Stimulated activated CD8-positive, alpha-beta memory T cell treated with anti-CD3 and anti-CD28 coated beads, Interleukin-15, amount 100 ng/mL, for 24 hours (primary cell): ENCODE measurements around the gene MAGIX.

Source experiments
- DNase-seq: peaks from one replicate; pipeline ENCODE4 v3.0.0-alpha.2; 2020; ENCODE audit warnings: low read depth

MAGIX gene

DNA sequence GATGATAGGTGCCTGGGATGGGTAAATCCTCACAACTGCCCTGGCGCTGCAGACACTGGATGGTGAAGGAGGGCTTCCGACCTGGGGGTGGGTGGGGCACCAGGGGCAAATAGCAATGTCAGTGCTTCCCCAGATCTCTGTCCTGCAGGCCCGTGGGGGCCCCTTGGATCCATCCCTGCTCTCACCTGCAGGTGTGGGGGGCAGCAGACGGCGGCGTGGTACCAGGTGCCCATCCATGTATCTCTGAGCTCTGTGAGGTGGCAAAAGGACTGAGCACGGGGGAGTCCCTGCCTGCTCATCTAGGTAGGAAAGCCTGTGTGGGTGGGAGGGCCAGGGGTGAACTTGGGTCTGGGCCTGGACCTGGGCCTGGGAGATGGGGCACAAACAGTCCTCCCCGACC is 44.0 kb downstream of the MAGIX start:
- DNase-seq, result no peak

DNA sequence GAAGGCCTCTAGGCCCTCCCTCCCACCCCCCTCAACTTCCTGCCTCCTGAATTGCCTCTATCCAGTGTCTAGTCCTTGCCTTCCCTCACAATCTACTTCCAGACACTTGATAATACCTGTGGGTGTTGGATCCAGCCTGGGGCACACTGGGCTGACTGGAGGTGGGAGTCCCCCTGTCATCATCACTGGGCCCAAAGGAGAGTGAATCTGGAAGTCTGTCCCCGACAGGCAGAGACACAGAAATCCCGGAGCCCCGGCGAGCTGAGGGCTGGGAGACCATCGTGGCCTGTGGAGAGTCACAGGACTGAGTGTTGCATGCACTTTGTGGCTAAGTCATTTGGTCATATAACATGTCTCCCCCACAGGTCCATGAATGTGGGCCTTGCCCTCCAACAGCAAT is 45.8 kb downstream of the MAGIX start:
- DNase-seq, result no peak

DNA sequence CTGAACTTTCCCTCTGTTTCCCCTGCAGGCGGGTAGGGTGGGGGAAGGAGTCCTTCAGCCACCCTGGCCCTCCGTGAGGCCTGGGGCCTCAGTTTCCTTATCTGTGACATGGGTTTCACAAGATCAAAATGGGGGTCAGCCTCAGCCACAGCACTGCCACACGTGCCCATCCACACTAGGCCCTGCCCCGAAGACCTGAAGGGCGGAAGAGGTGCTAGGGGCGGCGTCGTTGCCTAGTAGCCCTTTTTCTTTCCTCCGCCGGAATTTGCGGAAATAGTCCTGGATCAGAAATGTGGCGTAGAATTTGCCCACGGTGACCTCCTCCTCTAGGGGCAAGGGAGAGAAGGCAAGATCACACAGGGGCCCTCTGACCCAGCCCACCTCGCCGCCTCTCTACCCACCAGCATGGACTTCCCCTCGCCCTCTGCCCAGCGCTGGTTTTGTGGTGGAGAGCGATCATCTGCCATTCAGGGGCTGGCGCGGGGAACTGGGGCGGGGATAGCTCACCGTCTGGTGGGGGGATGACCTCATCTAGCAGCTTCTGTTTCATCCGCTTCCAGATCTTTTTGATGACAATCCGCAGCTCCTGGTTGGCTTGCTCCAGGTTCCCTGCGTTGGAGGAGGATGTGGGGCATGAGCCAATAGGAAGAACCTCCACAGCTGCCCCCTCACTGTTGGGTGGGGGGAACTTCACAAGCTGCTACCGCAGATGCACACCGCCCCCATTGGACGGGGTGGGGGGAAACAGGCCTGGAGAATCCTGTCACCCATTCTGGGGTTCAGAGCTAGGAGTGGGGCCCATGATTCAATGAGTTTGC is 47.1 kb downstream of the MAGIX start:
- no peak for DNase-seq

DNA sequence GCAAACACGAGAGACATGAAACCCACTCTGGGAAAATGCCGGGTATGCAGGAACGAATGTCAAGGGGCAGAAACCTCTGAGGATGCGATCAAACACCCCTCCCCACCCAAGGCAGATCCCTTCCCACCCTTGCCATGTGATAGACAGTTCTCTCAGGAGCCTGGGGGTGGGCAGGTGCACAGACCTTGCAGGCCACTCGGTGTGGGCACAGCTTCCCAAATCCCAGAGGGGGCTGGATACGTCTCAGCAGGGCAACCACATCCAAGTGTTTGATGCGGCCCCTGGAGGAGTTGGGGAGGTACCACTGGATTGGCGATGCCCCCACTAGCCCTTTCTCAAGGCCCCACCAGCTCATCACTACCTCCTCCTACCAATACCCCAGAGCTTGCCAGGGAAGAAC is 47.8 kb downstream of the MAGIX start:
- no peak for DNase-seq

DNA sequence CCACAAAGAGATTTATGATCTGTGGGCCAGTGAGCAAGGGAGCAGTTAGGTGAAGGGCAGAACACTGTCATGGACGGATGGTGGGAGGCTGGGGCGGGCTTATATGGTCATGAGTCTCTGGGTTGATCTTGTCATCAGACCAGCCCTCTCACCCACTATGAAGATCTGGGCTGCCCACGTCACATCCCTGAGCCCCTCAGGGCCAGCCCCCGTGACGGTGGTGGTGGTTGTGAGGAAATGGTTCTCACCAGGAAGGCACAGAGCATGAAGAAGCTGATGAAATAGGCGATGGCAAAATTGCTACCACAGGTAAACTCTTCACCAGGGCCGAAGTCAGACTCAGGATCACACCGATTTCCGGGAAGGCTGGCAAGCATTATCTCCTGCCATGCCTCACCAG is 48.5 kb downstream of the MAGIX start:
- no peak for DNase-seq

DNA sequence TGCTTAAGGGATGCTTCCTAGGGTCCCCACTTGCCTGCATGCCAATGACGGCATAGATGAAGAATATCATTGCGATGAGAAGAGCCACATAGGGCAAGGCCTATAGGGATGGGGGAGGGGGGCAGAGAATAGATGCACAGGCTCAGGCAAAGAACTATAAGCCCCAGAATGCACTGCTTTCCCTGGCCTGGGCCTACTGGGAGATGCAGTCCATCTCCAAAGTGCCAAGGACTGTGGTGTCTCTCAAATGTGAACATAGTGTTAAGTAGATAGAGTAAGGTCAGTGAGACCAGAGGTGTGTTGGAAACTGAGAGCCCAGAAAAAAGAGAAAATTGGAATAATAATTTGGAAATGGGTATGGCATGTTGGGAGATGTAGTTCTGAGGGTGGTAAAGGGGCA is 49.7 kb downstream of the MAGIX start:
- no peak for DNase-seq

DNA sequence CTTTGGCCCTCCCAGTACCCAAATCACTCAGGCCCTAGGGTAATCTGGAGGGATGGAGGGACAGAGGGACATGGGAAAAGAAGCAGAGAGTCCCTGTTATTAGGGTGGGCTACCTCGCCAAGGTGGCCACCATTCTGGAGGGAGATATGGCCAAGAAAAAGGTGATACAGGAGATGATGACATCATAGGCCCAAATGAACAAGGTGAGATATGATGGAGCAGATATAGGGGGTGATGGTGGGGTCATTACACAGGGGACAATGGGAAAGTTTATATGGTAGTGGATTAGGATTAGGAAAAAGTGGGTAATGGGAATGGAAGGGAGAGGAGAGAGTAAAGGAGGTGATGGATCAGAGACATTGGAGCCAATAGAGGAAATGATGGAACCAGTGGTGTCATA is 50.3 kb downstream of the MAGIX start:
- DNase-seq, result no peak

DNA sequence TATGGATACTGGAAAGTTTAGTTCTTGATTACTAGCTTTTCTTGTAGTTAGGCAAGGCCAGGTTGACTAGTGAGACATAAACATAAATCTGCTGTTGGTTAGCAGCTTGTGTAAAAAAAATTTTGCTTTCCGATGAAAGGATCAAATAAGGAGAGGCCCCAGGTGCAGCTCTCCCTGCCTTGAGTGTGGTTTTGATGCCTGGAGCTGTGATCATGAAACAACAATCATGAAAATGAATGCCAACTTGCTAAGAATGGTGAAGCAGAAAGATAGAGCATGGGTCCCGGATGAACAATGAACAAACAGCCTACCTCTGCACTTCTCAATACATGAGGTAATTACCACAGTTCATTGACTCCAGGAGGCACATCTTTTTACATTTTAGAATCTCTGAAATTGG is 51.9 kb downstream of the MAGIX start:
- DNase-seq, result no peak

DNA sequence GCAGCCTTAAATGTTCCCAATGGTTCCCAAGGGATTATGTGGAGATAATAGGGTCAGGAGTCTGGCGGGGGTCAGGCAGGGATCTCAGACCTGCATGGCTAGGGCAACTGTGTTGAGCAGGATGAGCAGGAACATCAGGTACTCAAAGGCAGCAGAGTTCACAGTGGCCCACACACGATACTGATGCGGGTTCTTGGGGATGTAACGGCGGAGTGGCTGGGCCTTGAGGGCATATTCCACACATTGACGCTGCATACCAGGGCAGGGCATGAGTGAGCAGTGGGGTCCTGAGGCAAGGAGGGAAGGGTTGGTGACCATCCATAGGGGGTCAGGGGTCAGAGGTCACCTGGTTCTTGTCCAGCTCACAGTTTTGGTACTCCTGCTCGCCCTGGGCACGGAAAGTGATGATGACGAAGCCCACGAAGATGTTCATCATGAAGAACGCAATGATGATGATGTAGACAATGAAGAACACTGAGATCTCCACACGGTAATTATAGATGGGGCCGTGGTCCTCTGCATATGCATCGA is 52.5 kb downstream of the MAGIX start:
- no peak for DNase-seq
